ENCODE results near the gene MAP2K6. TPM values are rescaled to one million over a fixed set of nuclear protein-coding genes. Genes with fewer than 3 reads are reported as not detected.

Gene MAP2K6
- total RNA-seq, 2 experiments from 2014 or later, result 10.3 to 27.6 TPM

DNA sequence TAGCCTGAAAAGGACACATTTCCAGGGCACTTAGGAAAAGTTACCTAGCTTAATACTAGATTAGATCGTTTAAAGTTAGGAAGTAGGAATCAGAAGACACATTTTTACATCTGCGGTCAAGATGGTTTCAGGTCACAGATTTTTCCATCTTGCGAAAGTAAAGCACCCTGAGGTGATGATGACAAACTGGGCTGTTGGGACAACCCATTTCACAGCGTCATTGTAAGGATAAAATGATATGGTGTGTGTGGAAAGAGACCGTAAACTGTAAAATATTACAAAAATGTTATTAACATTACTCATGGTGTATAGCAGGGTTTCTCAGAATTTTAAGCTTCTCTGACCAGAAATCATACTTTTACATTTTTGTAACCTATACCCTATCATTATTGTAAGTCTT lies 10.1 kb upstream of the MAP2K6 start:
- H3K36me3 ChIP-seq (ENCODE audit: insufficient read depth, low read length), result no peaks in the 10 kb centered on the region
- ChIA-PET POLR2A (interaction anchor here (0.5 to 2.0 kb wide), 5 partner anchors 9 to 118 kb away, joined by 3 to 10 read pairs (median 3); partner anchors contain the start of gene MAP2K6), CTCF (ENCODE audit: unreplicated experiment) (interaction anchor here (0.6 kb wide), 1 partner anchor 10 kb away, joined by 3 read pairs; the partner anchor contains the start of gene MAP2K6)
- TF ChIP-seq, protein P1, sequence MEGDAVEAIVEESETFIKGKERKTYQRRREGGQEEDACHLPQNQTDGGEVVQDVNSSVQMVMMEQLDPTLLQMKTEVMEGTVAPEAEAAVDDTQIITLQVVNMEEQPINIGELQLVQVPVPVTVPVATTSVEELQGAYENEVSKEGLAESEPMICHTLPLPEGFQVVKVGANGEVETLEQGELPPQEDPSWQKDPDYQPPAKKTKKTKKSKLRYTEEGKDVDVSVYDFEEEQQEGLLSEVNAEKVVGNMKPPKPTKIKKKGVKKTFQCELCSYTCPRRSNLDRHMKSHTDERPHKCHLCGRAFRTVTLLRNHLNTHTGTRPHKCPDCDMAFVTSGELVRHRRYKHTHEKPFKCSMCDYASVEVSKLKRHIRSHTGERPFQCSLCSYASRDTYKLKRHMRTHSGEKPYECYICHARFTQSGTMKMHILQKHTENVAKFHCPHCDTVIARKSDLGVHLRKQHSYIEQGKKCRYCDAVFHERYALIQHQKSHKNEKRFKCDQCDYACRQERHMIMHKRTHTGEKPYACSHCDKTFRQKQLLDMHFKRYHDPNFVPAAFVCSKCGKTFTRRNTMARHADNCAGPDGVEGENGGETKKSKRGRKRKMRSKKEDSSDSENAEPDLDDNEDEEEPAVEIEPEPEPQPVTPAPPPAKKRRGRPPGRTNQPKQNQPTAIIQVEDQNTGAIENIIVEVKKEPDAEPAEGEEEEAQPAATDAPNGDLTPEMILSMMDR (conservative IDR thresholded peaks at IDR 0.05; ENCODE audit: low read length), result no peak
- TF ChIP-seq EZH2phosphoT487 (IDR thresholded peaks at IDR 0.05; ENCODE audit: borderline replicate concordance, low read depth, low read length), result no peak
- DNase-seq (ENCODE audit: low spot score), result no peak
- intact Hi-C loops (cut with micrococcal nuclease; ENCODE audit: unreplicated experiment), result no loop called here
- H3K4me3 ChIP-seq (ENCODE audit: low read depth, low read length, poor library complexity, severe bottlenecking), result no peak overlapping the region
- no peak overlapping the region for H3K27ac ChIP-seq (ENCODE audit: low read depth, low read length, poor library complexity, severe bottlenecking)
- no peak overlapping the region for H3K4me2 ChIP-seq (ENCODE audit: low read length)
- H3K4me1 ChIP-seq (ENCODE audit: insufficient read depth, low read length, poor library complexity, severe bottlenecking), result no peaks in the 10 kb centered on the region
- BruUV-seq (replicated peaks), result no TSS peak
- H3K9me3 ChIP-seq (ENCODE audit: low read length), result no peaks in the 10 kb centered on the region
- no peaks in the 10 kb centered on the region for H3K79me2 ChIP-seq (ENCODE audit: insufficient read depth, low read depth, low read length)
- peak overlapping the region; percentile 25; the same call in 1 of the 2 replicates for H2AFZ ChIP-seq (ENCODE audit: low read length)
- no peaks in the 10 kb centered on the region for H4K20me1 ChIP-seq (ENCODE audit: insufficient read depth, low read length)
- H3K9me2 ChIP-seq (ENCODE audit: insufficient read depth, low read length), result no peaks in the 10 kb centered on the region

DNA sequence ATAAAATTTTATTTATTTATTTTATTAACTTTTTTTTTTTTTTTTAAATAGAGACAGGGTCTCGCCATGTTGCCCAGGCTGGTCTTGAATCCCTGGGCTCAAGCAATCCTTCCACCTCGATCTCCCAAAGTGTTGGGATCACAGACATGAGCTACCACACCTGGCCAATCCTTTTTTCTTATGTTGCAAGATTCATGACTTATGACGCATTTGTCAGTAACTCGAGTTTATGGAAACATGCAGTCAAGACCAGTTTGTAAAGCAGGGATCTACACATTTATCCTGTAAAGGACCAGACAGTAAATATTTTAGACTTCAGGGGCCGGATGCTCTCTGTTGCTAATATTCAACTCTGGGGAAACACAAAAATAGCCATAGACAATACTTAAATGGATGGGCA lies 9.4 kb upstream of the MAP2K6 start:
- H3K9me3 ChIP-seq (ENCODE audit: low read length), result no peaks in the 10 kb centered on the region
- TF ChIP-seq, protein P1 (conservative IDR thresholded peaks at IDR 0.05; ENCODE audit: low read length), result no peak
- no peaks in the 10 kb centered on the region for H3K9me2 ChIP-seq (ENCODE audit: insufficient read depth, low read length)
- POLR2A ChIA-PET, result interaction anchor here (0.5 to 1.7 kb wide), 3 partner anchors 15 to 52 kb away, joined by 3 to 6 read pairs (median 3); no protein-coding TSS in a partner anchor
- H2AFZ ChIP-seq (ENCODE audit: low read length), result no peak overlapping the region
- intact Hi-C loops (cut with micrococcal nuclease; ENCODE audit: unreplicated experiment), result no loop called here
- DNase-seq (ENCODE audit: low spot score), result no peak
- no peak overlapping the region for H3K4me2 ChIP-seq (ENCODE audit: low read length)
- H3K4me3 ChIP-seq (ENCODE audit: low read depth, low read length, poor library complexity, severe bottlenecking), result no peak overlapping the region
- H4K20me1 ChIP-seq (ENCODE audit: insufficient read depth, low read length), result no peaks in the 10 kb centered on the region
- H3K36me3 ChIP-seq (ENCODE audit: insufficient read depth, low read length), result no peaks in the 10 kb centered on the region
- H3K27ac ChIP-seq (ENCODE audit: low read depth, low read length, poor library complexity, severe bottlenecking), result no peak overlapping the region
- H3K4me1 ChIP-seq (ENCODE audit: insufficient read depth, low read length, poor library complexity, severe bottlenecking), result no peaks in the 10 kb centered on the region
- no TSS peak for BruUV-seq (replicated peaks)
- no peaks in the 10 kb centered on the region for H3K79me2 ChIP-seq (ENCODE audit: insufficient read depth, low read depth, low read length)
- CTCF ChIA-PET (ENCODE audit: unreplicated experiment), result interaction anchor here (0.6 kb wide), 1 partner anchor 10 kb away, joined by 3 read pairs; the partner anchor contains the start of gene MAP2K6

DNA sequence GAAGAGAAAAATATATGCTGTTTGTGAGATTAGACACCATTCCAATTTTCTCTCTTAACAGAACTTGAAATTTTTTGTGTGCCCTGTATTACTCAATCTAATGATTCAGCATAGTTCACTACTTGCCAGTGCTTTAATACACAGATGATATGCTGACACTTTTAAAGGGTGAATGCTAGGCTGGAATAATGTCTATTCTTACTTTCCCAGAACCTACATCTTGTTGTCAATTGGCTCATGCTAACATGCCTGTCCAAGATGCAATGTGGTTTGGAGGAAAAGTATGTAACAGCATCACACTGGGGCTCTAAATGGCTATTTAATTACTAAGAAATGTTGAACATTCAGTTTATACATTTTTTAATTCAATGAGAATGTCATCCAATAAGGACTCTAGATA lies 7.6 kb upstream of the MAP2K6 start:
- H3K4me3 ChIP-seq (ENCODE audit: low read depth, low read length, poor library complexity, severe bottlenecking), result no peak overlapping the region
- no peaks in the 10 kb centered on the region for H3K36me3 ChIP-seq (ENCODE audit: insufficient read depth, low read length)
- H3K27ac ChIP-seq (ENCODE audit: low read depth, low read length, poor library complexity, severe bottlenecking), result no peak overlapping the region
- ChIA-PET POLR2A (no interaction called here), CTCF (ENCODE audit: unreplicated experiment) (no interaction called here)
- DNase-seq (ENCODE audit: low spot score), result no peak
- H3K4me2 ChIP-seq (ENCODE audit: low read length), result no peak overlapping the region
- H3K79me2 ChIP-seq (ENCODE audit: insufficient read depth, low read depth, low read length), result no peaks in the 10 kb centered on the region
- H3K4me1 ChIP-seq (ENCODE audit: insufficient read depth, low read length, poor library complexity, severe bottlenecking), result no peaks in the 10 kb centered on the region
- TF ChIP-seq EZH2phosphoT487 (IDR thresholded peaks at IDR 0.05; ENCODE audit: borderline replicate concordance, low read depth, low read length), result no peak
- TF ChIP-seq, protein P1 (conservative IDR thresholded peaks at IDR 0.05; ENCODE audit: low read length), result no peak
- no peaks in the 10 kb centered on the region for H3K9me2 ChIP-seq (ENCODE audit: insufficient read depth, low read length)
- intact Hi-C loops (cut with micrococcal nuclease; ENCODE audit: unreplicated experiment), result no loop called here
- no TSS peak for BruUV-seq (replicated peaks)
- H3K9me3 ChIP-seq (ENCODE audit: low read length), result no peaks in the 10 kb centered on the region
- no peak overlapping the region for H2AFZ ChIP-seq (ENCODE audit: low read length)
- H4K20me1 ChIP-seq (ENCODE audit: insufficient read depth, low read length), result no peaks in the 10 kb centered on the region

All from OCI-LY7 (cell line).